EH (cell line): ENCODE results near the gene AP1B1.

Experiments
- DNase-seq: peaks from one replicate; pipeline ENCODE4 v3.0.0-alpha.2; 2015; ENCODE audit warnings: low read depth

Gene AP1B1

GRCh38 chr22:29313126-29313575 is 75.2 kb downstream of the AP1B1 start:
- no peak for DNase-seq

- DNase-seq, result no peak
Observed at GRCh38 chr22:29312218-29313125, 75.9 kb downstream of the AP1B1 start.

GRCh38 chr22:29311464-29312217 is 76.7 kb downstream of the AP1B1 start:
- DNase-seq, result no peak

DNA sequence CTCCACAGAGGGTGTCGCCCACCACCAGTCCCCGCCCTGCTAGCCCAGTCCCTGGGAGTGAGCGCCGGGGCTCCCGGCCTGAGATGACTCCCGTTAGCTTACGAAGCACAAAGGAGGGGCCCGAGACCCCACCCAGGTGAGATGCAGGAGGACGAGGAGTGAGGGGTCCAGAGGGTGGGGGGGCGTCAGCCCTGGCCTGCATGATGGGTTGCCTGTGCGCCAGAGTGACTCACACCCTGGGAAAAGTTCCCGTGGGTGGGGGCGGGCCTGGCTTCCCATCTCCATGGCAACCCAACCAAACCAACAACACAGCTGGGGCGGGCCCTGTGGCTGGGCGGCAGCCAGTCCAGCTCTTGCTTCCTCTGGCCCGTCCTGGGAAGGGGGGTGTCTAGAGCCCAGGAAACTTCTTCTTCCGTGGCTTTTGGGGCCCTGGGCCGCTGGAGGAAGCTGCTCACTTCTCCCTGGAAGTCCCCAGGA is 77.5 kb downstream of the AP1B1 start:
- DNase-seq, result peak; percentile 98

GRCh38 chr22:29310065-29310862 is 78.1 kb downstream of the AP1B1 start:
- no peak for DNase-seq

DNA sequence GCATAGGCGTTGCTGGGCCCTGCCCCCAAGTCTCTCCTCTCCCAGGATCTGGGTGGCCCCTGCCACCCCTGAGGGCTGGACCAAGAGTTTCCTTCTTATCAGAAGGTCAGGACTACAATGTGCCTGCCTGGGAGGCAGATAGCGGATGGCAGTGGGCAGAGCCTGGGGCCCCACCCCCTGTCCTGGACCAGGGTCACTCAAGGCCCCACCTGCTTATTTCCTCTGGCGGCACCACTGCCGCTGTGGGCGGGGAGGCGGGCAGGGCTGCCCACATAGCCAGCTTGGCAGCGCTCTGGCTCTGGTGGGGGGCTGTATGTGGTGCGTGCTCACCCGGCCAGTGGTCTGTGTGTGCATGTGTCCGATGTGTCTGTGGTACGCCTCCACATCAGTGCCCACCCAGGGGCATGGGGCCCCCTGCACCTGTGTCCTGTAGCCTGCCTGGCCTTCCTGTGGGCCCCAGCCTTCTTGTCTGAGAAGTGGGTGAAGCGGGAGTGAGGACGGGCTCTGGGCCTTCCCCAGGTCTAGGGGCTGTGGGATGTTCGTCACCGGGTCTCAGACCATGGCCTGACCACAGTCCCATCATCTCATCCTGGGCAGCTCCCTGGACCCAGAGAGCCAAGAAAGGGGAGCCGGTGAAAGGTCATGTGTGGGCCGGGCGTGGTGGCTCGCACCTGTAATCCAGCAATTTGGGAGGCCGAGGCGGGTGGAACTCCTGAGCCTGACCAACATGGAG is 78.9 kb downstream of the AP1B1 start:
- no peak for DNase-seq

- peak; percentile 84 for DNase-seq
Observed at GRCh38 chr22:29308791-29309262, 79.5 kb downstream of the AP1B1 start.

- no peak for DNase-seq
Observed at GRCh38 chr22:29308148-29308790, 80.1 kb downstream of the AP1B1 start.

DNA sequence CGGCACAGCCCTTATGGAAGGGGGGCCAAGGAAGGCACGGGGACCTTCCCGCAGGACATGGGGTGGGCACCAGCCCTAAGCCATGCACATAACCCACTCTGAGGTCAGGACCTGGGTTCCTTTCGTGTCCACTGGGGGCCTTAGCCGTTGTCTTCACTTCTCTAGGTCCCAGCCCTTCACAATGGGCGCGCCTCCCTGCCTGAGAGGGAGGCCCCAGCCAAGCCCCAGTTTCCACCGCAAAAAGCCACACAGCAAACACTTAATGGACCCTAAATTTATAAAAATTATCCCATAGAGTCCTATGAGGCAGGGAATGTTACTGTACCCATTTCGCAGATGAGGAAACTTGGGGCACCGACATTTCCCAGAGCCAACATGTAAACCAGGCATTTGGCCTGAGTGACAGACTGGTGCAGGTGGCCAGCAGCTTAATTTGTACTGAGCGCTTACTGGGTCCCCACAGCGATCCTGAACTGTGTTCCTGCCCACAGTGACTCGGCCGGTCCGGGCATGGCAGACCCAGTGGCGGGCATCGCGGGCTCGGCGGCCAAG is 80.7 kb downstream of the AP1B1 start:
- no peak for DNase-seq

DNA sequence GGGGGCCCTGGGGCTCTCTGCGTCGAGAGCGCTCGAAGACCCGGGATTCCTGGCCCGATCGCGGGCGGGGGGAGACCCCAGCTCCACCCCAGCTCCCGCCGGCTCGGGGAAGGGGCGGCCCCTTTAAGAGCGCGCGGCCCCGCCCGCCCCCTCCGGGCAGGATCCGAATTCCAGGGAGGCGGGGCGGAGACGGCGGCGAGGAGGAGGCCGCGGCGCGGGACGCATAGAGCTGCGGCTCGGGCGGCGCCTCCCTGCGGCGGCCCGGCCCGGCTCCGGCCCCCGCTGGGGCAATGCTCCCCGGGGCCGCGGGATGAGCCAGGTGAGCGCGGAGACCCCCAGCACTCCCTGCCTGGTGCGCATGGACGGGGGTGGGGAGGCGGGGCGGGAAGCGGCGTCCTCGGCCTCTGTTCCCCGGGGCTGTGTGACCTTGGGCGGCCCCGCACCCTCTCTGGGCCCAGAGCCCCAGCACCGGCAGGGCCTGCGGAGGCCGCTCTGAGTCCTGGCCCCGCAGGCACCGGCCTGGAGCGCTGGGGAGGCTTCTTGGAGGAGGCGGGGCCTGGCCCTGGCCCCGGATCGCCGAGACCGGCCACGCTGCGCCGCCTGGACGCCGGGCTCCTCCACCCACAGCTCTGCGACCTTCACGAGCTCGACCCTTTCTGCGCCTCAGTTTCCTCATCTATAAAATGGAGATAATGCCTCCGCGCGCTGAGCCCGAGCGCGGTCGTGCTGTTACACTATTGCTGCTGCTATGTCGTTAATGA is 81.4 kb downstream of the AP1B1 start:
- DNase-seq, result peak; percentile 80

- peak; percentile 86 for DNase-seq
Observed at GRCh38 chr22:29306175-29306834, 82.1 kb downstream of the AP1B1 start, which contains the start of gene GAS2L1. Gene GAS2L1 (plus strand): TSS chr22:29306650. CDS start chr22:29308106, 1,456 bp downstream.

- DNase-seq, result no peak
Observed at GRCh38 chr22:29305836-29306174, 82.6 kb downstream of the AP1B1 start.

GRCh38 chr22:29302681-29303465 is 85.5 kb downstream of the AP1B1 start:
- no peak for DNase-seq

- no peak for DNase-seq
Observed at GRCh38 chr22:29302402-29302680, 86.0 kb downstream of the AP1B1 start.

- DNase-seq, result no peak
Observed at GRCh38 chr22:29301716-29302401, 86.5 kb downstream of the AP1B1 start.

DNA sequence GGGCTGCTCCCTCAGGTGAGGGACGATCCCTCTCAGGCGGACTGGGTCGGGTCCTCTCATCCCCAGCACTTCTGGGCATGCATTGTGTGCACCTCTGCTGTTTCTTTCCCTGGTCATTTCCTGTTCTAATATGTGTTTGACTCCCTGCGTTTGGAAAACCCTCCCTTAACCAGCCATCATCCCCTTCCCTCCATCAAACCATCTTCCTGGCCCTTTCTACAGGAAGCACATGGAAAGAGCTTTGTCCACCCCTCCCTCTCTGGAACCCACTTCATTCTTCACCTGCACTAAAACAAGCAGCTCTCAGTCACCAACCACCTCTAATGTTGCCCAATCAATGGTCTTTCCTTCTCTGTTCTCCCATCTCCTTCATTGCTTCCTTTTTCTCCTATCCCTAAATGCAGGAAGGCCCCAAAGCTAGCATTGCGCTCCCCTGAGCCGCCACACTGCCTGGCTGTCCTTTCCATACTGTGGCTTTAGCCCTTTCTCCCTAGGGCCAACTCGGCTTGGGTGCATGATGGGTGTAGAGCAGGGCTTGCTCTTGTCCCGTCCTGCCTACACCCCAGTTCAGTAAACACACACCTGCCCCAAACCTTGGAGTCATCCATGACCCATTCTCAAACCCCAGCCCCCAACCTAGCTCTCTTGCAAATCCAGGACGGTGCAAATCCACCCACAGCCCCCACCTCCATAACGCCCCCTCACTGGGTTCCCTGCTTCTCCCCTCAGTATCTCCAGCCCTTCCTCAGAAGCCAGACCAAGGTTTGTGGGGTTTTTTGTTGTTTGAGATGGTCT is 87.4 kb downstream of the AP1B1 start:
- DNase-seq, result no peak

DNA sequence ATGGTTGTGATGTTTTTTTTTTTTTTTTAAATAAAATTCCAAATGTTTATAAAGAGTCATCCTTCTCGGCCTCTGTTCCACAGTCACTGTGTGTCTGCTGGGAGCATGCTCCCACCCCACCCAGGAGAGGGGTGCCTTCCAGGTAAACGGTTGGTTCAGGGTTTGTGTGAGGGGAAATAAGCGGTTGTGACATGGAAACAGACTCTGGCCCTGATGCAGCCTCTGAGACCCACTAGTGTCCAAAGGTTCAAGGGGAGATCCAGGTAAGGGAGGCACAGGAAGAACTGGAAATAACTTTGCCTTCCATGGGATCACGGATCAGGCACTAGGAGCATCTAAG is 87.9 kb downstream of the AP1B1 start:
- DNase-seq, result no peak
